ENCODE measurements around the gene STUM. TPM values are rescaled to one million over a fixed set of nuclear protein-coding genes. Genes with fewer than 3 reads are reported as not detected.

STUM gene
- total and polyA plus RNA-seq, 2 experiments from 2014 or later: 0.07 TPM; not detected in 1

DNA sequence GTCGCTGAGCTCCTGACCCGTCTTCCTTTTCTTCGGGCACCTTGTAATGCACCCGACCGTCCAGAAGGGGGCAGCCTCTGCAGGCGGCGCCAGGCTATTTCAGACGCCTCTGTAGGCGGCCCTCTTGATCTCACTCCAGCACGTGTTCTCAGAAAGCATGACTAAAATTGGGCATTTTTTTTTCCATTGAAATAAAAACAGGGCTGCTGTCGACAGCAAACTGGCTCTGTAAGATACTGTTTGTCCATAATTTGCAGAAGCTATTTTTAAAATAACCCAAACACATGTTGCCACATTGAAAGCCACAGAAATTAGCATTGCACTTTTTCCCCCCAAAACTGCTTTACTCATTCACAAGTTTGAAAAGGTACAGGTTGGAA lies 78.0 kb downstream of the STUM start:
- Histone ChIP-seq H3K4me2 (no peak overlapping the region), H2AFZ (no peak overlapping the region), H3K4me3 (no peak overlapping the region), H3K27ac (no peak overlapping the region), H3K9me3 (ENCODE audit: low read depth) (no peaks in the 10 kb centered on the region), H3K36me3 (replicated peaks; ENCODE audit: insufficient read depth, low read depth) (no peaks in the 10 kb centered on the region), H3K9me2 (replicated peaks; ENCODE audit: insufficient read depth) (no peaks in the 10 kb centered on the region), H3K4me1 (ENCODE audit: insufficient read depth) (peaks cover 4% of the 10 kb centered on the region), H4K20me1 (ENCODE audit: insufficient read depth, poor library complexity, severe bottlenecking) (no peaks in the 10 kb centered on the region), H3K27me3 (no peaks in the 10 kb centered on the region), H3K79me2 (no peaks in the 10 kb centered on the region)
- peak; percentile 69 for DNase-seq (ENCODE audit: low spot score)
- TF ChIP-seq, protein P1, sequence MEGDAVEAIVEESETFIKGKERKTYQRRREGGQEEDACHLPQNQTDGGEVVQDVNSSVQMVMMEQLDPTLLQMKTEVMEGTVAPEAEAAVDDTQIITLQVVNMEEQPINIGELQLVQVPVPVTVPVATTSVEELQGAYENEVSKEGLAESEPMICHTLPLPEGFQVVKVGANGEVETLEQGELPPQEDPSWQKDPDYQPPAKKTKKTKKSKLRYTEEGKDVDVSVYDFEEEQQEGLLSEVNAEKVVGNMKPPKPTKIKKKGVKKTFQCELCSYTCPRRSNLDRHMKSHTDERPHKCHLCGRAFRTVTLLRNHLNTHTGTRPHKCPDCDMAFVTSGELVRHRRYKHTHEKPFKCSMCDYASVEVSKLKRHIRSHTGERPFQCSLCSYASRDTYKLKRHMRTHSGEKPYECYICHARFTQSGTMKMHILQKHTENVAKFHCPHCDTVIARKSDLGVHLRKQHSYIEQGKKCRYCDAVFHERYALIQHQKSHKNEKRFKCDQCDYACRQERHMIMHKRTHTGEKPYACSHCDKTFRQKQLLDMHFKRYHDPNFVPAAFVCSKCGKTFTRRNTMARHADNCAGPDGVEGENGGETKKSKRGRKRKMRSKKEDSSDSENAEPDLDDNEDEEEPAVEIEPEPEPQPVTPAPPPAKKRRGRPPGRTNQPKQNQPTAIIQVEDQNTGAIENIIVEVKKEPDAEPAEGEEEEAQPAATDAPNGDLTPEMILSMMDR (IDR thresholded peaks at IDR 0.05; ENCODE audit: poor library complexity): peak; percentile 79
- TF ChIP-seq EZH2 (IDR thresholded peaks at IDR 0.05; ENCODE audit: borderline replicate concordance) (no peak), EZH2phosphoT487 (IDR thresholded peaks at IDR 0.05; ENCODE audit: low read depth, severe bottlenecking, unreplicated experiment) (no peak)
- 7% methylated on average over 11 of the region's 11 CpGs for WGBS (ENCODE audit: low lambda C conversion rate, missing lambda C conversion rate)

DNA sequence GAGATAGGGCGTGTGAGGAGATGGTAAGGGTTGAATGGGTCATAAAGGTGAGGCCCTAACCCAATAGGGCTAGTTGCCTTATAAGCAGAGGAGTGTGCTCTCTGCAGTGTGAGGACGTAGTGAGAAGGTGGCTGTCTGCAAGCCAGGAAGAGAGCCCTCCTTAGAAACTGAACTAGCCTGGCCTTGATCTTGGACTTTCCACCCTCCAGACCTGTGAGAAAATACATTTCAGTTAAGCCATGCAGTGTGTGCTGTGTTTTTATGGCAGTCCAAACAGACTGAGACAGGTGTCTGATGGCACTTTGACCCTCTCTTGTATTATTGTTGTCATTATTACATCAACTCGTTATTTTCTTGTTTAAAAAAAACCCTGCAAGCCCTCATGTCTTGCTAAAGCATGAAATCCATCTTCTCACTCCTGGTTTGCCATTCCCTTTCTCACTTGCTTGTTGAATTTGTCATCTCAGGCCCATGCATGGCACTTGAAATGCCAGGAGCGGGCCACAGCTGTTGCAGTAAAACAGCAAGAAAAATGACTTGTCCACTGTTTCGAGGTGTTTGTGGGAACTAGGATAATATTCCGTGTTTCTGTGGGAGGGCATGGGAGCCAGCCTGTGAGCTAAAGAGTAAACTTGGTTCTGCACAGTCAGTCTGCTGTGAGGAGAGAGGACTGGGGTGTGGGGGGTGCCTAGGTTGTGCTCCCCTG lies 78.6 kb downstream of the STUM start:
- Histone ChIP-seq H3K36me3 (replicated peaks; ENCODE audit: insufficient read depth, low read depth) (no peaks in the 10 kb centered on the region), H3K9me3 (ENCODE audit: low read depth) (no peaks in the 10 kb centered on the region), H3K79me2 (no peaks in the 10 kb centered on the region), H3K4me2 (no peak overlapping the region), H4K20me1 (ENCODE audit: insufficient read depth, poor library complexity, severe bottlenecking) (no peaks in the 10 kb centered on the region), H2AFZ (no peak overlapping the region), H3K27me3 (no peaks in the 10 kb centered on the region), H3K9me2 (replicated peaks; ENCODE audit: insufficient read depth) (no peaks in the 10 kb centered on the region), H3K4me3 (no peak overlapping the region), H3K27ac (no peak overlapping the region), H3K4me1 (ENCODE audit: insufficient read depth) (peaks cover 4% of the 10 kb centered on the region)
- WGBS (ENCODE audit: low lambda C conversion rate, missing lambda C conversion rate): 64% methylated on average over 6 of the region's 6 CpGs
- DNase-seq (ENCODE audit: low spot score): no peak
- TF ChIP-seq, protein P1 (IDR thresholded peaks at IDR 0.05; ENCODE audit: poor library complexity): no peak
- TF ChIP-seq EZH2phosphoT487 (IDR thresholded peaks at IDR 0.05; ENCODE audit: low read depth, severe bottlenecking, unreplicated experiment) (no peak), EZH2 (IDR thresholded peaks at IDR 0.05; ENCODE audit: borderline replicate concordance) (no peak)

DNA sequence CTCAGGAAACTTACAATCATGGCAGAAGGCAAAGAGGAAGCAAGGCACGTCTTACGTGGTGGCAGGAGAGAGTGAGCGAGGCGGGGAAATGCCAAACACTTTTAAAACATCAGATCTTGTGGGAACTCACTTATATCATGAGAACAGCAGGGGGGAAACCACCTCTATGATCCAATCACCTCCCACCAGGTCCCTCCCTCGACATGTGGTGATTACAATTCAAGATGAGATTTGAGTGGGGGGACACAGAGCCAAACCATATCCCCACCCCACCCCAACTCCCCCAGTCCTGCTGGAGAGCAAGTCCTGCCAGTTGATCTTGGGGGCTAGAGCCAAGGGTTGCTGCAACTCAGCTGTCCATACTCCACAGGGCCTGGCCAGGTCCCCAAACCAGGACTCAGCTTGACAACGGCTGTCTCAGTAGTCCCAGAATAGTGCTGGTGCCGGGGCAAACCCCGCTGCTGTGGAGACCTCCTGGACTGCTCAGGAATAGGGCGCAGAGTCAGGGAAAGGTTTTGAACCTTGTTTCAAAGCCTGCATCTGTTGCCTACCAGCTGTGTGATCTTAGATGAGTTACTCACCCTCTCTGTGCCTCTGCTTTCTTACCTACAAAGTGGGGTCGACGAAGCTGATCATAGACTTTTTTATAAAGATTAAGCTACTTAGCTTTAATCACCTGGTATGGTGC lies 79.5 kb downstream of the STUM start:
- H3K9me2 ChIP-seq (replicated peaks; ENCODE audit: insufficient read depth): no peaks in the 10 kb centered on the region
- H3K27ac ChIP-seq: no peak overlapping the region
- no peaks in the 10 kb centered on the region for H4K20me1 ChIP-seq (ENCODE audit: insufficient read depth, poor library complexity, severe bottlenecking)
- H2AFZ ChIP-seq: no peak overlapping the region
- H3K4me3 ChIP-seq: no peak overlapping the region
- no peaks in the 10 kb centered on the region for H3K27me3 ChIP-seq
- no peak overlapping the region for H3K4me2 ChIP-seq
- H3K36me3 ChIP-seq (replicated peaks; ENCODE audit: insufficient read depth, low read depth): no peaks in the 10 kb centered on the region
- no peaks in the 10 kb centered on the region for H3K79me2 ChIP-seq
- peaks cover 4% of the 10 kb centered on the region for H3K4me1 ChIP-seq (ENCODE audit: insufficient read depth)
- TF ChIP-seq, protein P1 (IDR thresholded peaks at IDR 0.05; ENCODE audit: poor library complexity): no peak
- TF ChIP-seq EZH2phosphoT487 (IDR thresholded peaks at IDR 0.05; ENCODE audit: low read depth, severe bottlenecking, unreplicated experiment): no peak
- TF ChIP-seq EZH2 (IDR thresholded peaks at IDR 0.05; ENCODE audit: borderline replicate concordance): no peak
- 89% methylated on average over 11 of the region's 11 CpGs for WGBS (ENCODE audit: low lambda C conversion rate, missing lambda C conversion rate)
- DNase-seq (ENCODE audit: low spot score): no peak
- H3K9me3 ChIP-seq (ENCODE audit: low read depth): no peaks in the 10 kb centered on the region
